Right ventricle myocardium inferior (tissue), 1 donor: ENCODE data around the gene MAP3K1. TPM values are rescaled to one million over a fixed set of nuclear protein-coding genes. Genes with fewer than 3 reads are reported as not detected.
A peak's percentile ranks its signal among the peaks of the same experiment; 100 is the strongest.

Experiments used
- ATAC-seq: fragments of 200-7000 bp; cut with Tn5 transposase; one replicate; pipeline ENCODE4 v1.9.1; 2020; ENCODE audit warnings: mild to moderate bottlenecking, moderate library complexity
- DNase-seq: peaks from one replicate; pipeline ENCODE4 v3.0.0; 2021; ENCODE audit errors: missing footprints
- intact Hi-C: fragments of 100-400 bp; cut with DNase I; formaldehyde crosslinking; loops from one replicate; pipeline ENCODE4 v1.11.0; 2022
- total RNA-seq: library from RNA; stranded (reverse); fragmentation: NEBNext Ultra II Directional; extraction: Animal tissue kit (Norgen Biotek cat#: 25700); gene quantifications from one replicate; pipeline ENCODE4 v1.2.1, GENCODE V29; 2021
- donor health status: DM: no; HTN: yes; CAD: no; lungs with severe emphysema.

MAP3K1 gene
- total RNA-seq, 1 donor from 2014 or later: 6.3 TPM

GRCh38 chr5:56934325-56934724 lies 119.0 kb downstream of the MAP3K1 start:
- peak; percentile 80 for ATAC-seq
- intact Hi-C loops: no loop called here
- DNase-seq: no peak

GRCh38 chr5:56938858-56939257 lies 123.5 kb downstream of the MAP3K1 start:
- DNase-seq (no peak), ATAC-seq (no peak)
- intact Hi-C loops: no loop called here

- intact Hi-C loops: no loop called here
- DNase-seq (no peak), ATAC-seq (no peak)
These were observed 126.6 kb downstream of the MAP3K1 start for GRCh38 chr5:56941981-56942380.

Other genes starting within 250 kb of the MAP3K1 start
- gene SETD9, start 94.0 kb downstream of the MAP3K1 start, total RNA-seq: 15.9 TPM
- gene MIER3, start 136.6 kb downstream of the MAP3K1 start, total RNA-seq: 12.0 TPM